A549 (cell line): ENCODE data around the gene KCTD5. TPM values are rescaled to one million over a fixed set of nuclear protein-coding genes. Genes with fewer than 3 reads are reported as not detected.
"Not testable (repeated sequence)": the region's sequence is repeated elsewhere in the genome, so short reads cannot be mapped to it uniquely, and the experiment has no call there.

ENCODE experiments used
- ATAC-seq, 2 experiments: fragments of 200-7000 bp in 1 of 2; fragments of >200 bp in 1 of 2; cut with Nextera tagmentation in 1 of 2; cut with Tn5 transposase in 1 of 2; 3 replicates each; pipeline versions ENCODE4 v1.8.0 to v1.9.1; 2018 to 2020; ENCODE audit warnings: mild to moderate bottlenecking in 1 of 2, moderate library complexity in 1 of 2
- CTCF ChIA-PET: fragments of 300-600 bp; sonication (Branson Sonifier 250); formaldehyde crosslinking; extraction: SDS; loops from one replicate; lab custom pipeline; 2021; ENCODE audit warnings: antibody characterized with exemption, inconsistent platforms; lab: Yijun Ruan, JAX
- POLR2A ChIA-PET: fragments of 350-600 bp; formaldehyde crosslinking; extraction: SDS; loops from one replicate; lab custom pipeline; 2021; ENCODE audit warnings: antibody characterized with exemption, inconsistent platforms; lab: Yijun Ruan, JAX
- DNase-seq, 2 experiments: peaks; one replicate each; pipeline versions ENCODE4 v3.0.0 to v3.0.0-alpha.2; 2011 to 2016; ENCODE audit warnings: low read depth in 1 of 2, low spot score in 1 of 2
- FAIRE-seq: peaks from 2 replicates; lab custom pipeline; 2011; peaks lifted over from hg19 to GRCh38; lab: Jason Lieb, UNC
- H3K27ac ChIP-seq, 2 experiments: fragments of >200 bp; sonication (Bioruptor Twin); formaldehyde crosslinking; 3 replicates each; pipeline ENCODE4 v1.5.1; 2016 to 2017
- H3K4me1 ChIP-seq: fragments of >200 bp; sonication (Bioruptor Twin); formaldehyde crosslinking; 3 replicates; pipeline ENCODE4 v1.6.1; 2016
- H3K4me2 ChIP-seq: fragments of >200 bp; sonication (Bioruptor Twin); formaldehyde crosslinking; 3 replicates; pipeline ENCODE4 v1.6.1; 2016
- H3K4me3 ChIP-seq: fragments of >200 bp; sonication (Bioruptor Twin); formaldehyde crosslinking; 3 replicates; pipeline ENCODE4 v1.5.1; 2016
- H3K9me3 ChIP-seq: fragments of >200 bp; sonication (Bioruptor Twin); formaldehyde crosslinking; 3 replicates; pipeline ENCODE4 v1.6.1; 2016
- CBX2 ChIP-seq: fragments of 200-600 bp; sonication (generic); IDR thresholded peaks from 2 replicates; pipeline ENCODE4 v1.6.1; 2016; ENCODE audit warnings: low read depth, mild to moderate bottlenecking, borderline replicate concordance
- CBX8 ChIP-seq: fragments of 200-600 bp; sonication (generic); IDR thresholded peaks from 2 replicates; pipeline ENCODE4 v1.6.1; 2016
- EHF ChIP-seq: fragments of 250-450 bp; sonication (Bioruptor Pico); IDR thresholded peaks from 2 replicates; pipeline ENCODE4 v1.5.0; 2020; ENCODE audit warnings: mild to moderate bottlenecking
- EP300 ChIP-seq, 2 experiments: fragments of >200 bp; sonication (Bioruptor Twin); formaldehyde crosslinking; IDR thresholded peaks; 2 replicates in 1 of 2; 3 replicates in 1 of 2; pipeline ENCODE4 v1.6.1; 2016 to 2017
- FOSB ChIP-seq: fragments of 250-450 bp; sonication (Bioruptor Pico); IDR thresholded peaks from 2 replicates; pipeline ENCODE4 v1.5.0; 2020; ENCODE audit warnings: mild to moderate bottlenecking, moderate library complexity
- GATA3 ChIP-seq: IDR thresholded peaks from 2 replicates; pipeline ENCODE4 v1.6.1; 2012; ENCODE audit warnings: borderline replicate concordance
- HES2 ChIP-seq: fragments of >200 bp; sonication (Bioruptor Twin); formaldehyde crosslinking; IDR thresholded peaks from 2 replicates; pipeline ENCODE4 v1.6.1; 2016
- HEYL ChIP-seq: fragments of 250-450 bp; sonication (Bioruptor Pico); IDR thresholded peaks from 2 replicates; pipeline ENCODE4 v1.8.0; 2021; ENCODE audit warnings: mild to moderate bottlenecking, moderate library complexity
- HOXA7 ChIP-seq: fragments of 250-450 bp; sonication (Bioruptor Pico); IDR thresholded peaks from 2 replicates; pipeline ENCODE4 v1.5.0; 2020; ENCODE audit warnings: mild to moderate bottlenecking, moderate library complexity
- KDM1A ChIP-seq: fragments of 200-600 bp; sonication (generic); IDR thresholded peaks from 2 replicates; pipeline ENCODE4 v1.6.1; 2016; ENCODE audit warnings: low read depth, mild to moderate bottlenecking
- MAX ChIP-seq: IDR thresholded peaks from 2 replicates; pipeline ENCODE4 v1.6.1; 2012
- MYC ChIP-seq: IDR thresholded peaks from 2 replicates; pipeline ENCODE4 v1.6.1; 2012; ENCODE audit warnings: mild to moderate bottlenecking, inconsistent platforms, low read length, improper control_type of control experiment, borderline replicate concordance
- NR3C1 ChIP-seq: fragments of >200 bp; sonication (Bioruptor Twin); formaldehyde crosslinking; IDR thresholded peaks from 3 replicates; pipeline ENCODE4 v1.6.1; 2017
- PBX3 ChIP-seq: IDR thresholded peaks from 2 replicates; pipeline ENCODE4 v1.6.1; 2012
- PHF8 ChIP-seq: fragments of 200-600 bp; sonication (generic); IDR thresholded peaks from 2 replicates; pipeline ENCODE4 v1.6.1; 2016; ENCODE audit warnings: low read depth, mild to moderate bottlenecking, antibody characterized with exemption, moderate library complexity, borderline replicate concordance
- POLR2A ChIP-seq: IDR thresholded peaks from 2 replicates; pipeline ENCODE4 v1.6.1; 2012; ENCODE audit warnings: mild to moderate bottlenecking, low read length
- POLR2AphosphoS2 ChIP-seq: conservative IDR thresholded peaks from 2 replicates; pipeline ENCODE4 v1.6.1; 2012; ENCODE audit warnings: low read length, improper control_type of control experiment, inconsistent platforms
- RARB ChIP-seq: fragments of 250-450 bp; sonication (Bioruptor Pico); IDR thresholded peaks from 2 replicates; pipeline ENCODE4 v1.8.0; 2021; ENCODE audit warnings: mild to moderate bottlenecking, moderate library complexity
- RNF2 ChIP-seq: fragments of 200-600 bp; sonication (generic); IDR thresholded peaks from 2 replicates; pipeline ENCODE4 v1.6.1; 2016; ENCODE audit warnings: low read depth, mild to moderate bottlenecking, antibody characterized with exemption, moderate library complexity, borderline replicate concordance
- ZNF302 ChIP-seq: fragments of 250-450 bp; sonication (Bioruptor Pico); IDR thresholded peaks from 2 replicates; pipeline ENCODE4 v1.9.0; 2021; ENCODE audit warnings: inconsistent platforms, mild to moderate bottlenecking, moderate library complexity
- WGBS: methylation state at CpG from one replicate; pipeline ENCODE4 v1.1.6; 2017; ENCODE audit errors: missing lambda C conversion rate; 5-methylcytosine and 5-hydroxymethylcytosine counted together
- polyA plus RNA-seq, 4 experiments: library from polyadenylated mRNA; depleted of rRNA in 3 of 4; stranded (reverse); fragments of >200 nt; fragmentation: RNase III in 1 of 4; extraction: RNeasy Plus Mini Kit Qiagen cat#74134 plus additional on column Dnase treatment in 1 of 4; gene quantifications; 2 replicates in 3 of 4; 3 replicates in 1 of 4; pipeline ENCODE4 v1.2.3, GENCODE V29; 2011 to 2017

KCTD5 gene
- polyA plus RNA-seq, 2 of the 4 experiments (the other 2 are of a cell fraction) = 22.8 to 26.1 TPM

GRCh38 chr16:2720719-2721633, 38.7 kb downstream of the KCTD5 start (continued):
- TF ChIP-seq ZNF302 = no peak
- TF ChIP-seq POLR2A = peak; percentile 39; the same call in 1 of the 2 replicates
- TF ChIP-seq MYC = 0 out of 2 replicates have a peak, but pooled peaks have one; percentile 31
- no peak for TF ChIP-seq KDM1A
- no peak for TF ChIP-seq HEYL (CRISPR knock-in tag)
- peak; percentile 71 for TF ChIP-seq MAX
- TF ChIP-seq HOXA7 (CRISPR knock-in tag) = no peak
- TF ChIP-seq POLR2AphosphoS2 = no peak
- no peak for TF ChIP-seq CBX2
- TF ChIP-seq CBX8 = no peak

- DNase-seq, FAIRE-seq, ATAC-seq, POLR2A ChIA-PET, H3K9me3 ChIP-seq: not testable (repeated sequence)
- Histone ChIP-seq H3K27ac (peak overlapping the region; percentile 94 to 99), H3K4me1 (peaks cover 28% of the 10 kb centered on the region; the same call in 2 of the 3 replicates), H3K4me2 (peak overlapping the region; percentile 85), H3K4me3 (peak overlapping the region; percentile 88)
- CTCF ChIA-PET = interaction anchor here (0.8 to 1.5 kb wide), 3 partner anchors 9 to 146 kb away, joined by 3 to 5 read pairs (median 5); no protein-coding TSS in a partner anchor
- WGBS = 53% methylated on average over 14 of the region's 14 CpGs
These were observed 39.4 kb downstream of the KCTD5 start for GRCh38 chr16:2721634-2722173.

- CTCF ChIA-PET = interaction anchor here (1.0 to 1.5 kb wide), 3 partner anchors 21 to 183 kb away, joined by 3 read pairs; no protein-coding TSS in a partner anchor
- WGBS = 79% methylated on average over 7 of the region's 7 CpGs
These were observed 41.9 kb downstream of the KCTD5 start for GRCh38 chr16:2724088-2724676.

More at GRCh38 chr16:2724088-2724676, 41.9 kb downstream of the KCTD5 start:
- Histone ChIP-seq H3K4me1 (peaks cover 23% of the 10 kb centered on the region; the same call in 2 of the 3 replicates), H3K4me3 (no peak overlapping the region), H3K9me3 (no peaks in the 10 kb centered on the region), H3K27ac (no peak overlapping the region), H3K4me2 (no peak overlapping the region)
- no peak for DNase-seq
- no peak for FAIRE-seq
- ATAC-seq = no peak
- POLR2A ChIA-PET = interaction anchor here (0.8 kb wide), 1 partner anchor 42 kb away, joined by 3 read pairs; the partner anchor contains the start of gene KCTD5
- TF ChIP-seq GATA3 = no peak
- no peak for TF ChIP-seq RNF2
- TF ChIP-seq PHF8 = no peak
- no peak for TF ChIP-seq CBX8
- no peak for TF ChIP-seq FOSB (CRISPR knock-in tag)
- TF ChIP-seq EP300 (IDR thresholded peaks at IDR 0.05) = no peak
- no peak for TF ChIP-seq CBX2
- TF ChIP-seq NR3C1 = no peak
- TF ChIP-seq PBX3 = no peak
- no peak for TF ChIP-seq RARB (CRISPR knock-in tag)
- no peak for TF ChIP-seq KDM1A
- TF ChIP-seq HES2 = no peak
- no peak for TF ChIP-seq EHF (CRISPR knock-in tag)
